SK-N-DZ (cell line): ENCODE measurements around the gene TTLL1.

Experiments used
- DNase-seq: peaks from one replicate; pipeline ENCODE4 v3.0.0-alpha.2; 2015; ENCODE audit warnings: low spot score

TTLL1 gene

GRCh38 chr22:42994276-42994916, 94.8 kb downstream of the TTLL1 start:
- DNase-seq, result no peak

- no peak for DNase-seq
Measured at GRCh38 chr22:42993651-42994275, 95.4 kb downstream of the TTLL1 start.

GRCh38 chr22:42992886-42993479, 96.2 kb downstream of the TTLL1 start:
- DNase-seq, result no peak

GRCh38 chr22:42992092-42992491, 97.1 kb downstream of the TTLL1 start:
- DNase-seq, result no peak

GRCh38 chr22:42991010-42991651, 98.1 kb downstream of the TTLL1 start:
- no peak for DNase-seq

DNA sequence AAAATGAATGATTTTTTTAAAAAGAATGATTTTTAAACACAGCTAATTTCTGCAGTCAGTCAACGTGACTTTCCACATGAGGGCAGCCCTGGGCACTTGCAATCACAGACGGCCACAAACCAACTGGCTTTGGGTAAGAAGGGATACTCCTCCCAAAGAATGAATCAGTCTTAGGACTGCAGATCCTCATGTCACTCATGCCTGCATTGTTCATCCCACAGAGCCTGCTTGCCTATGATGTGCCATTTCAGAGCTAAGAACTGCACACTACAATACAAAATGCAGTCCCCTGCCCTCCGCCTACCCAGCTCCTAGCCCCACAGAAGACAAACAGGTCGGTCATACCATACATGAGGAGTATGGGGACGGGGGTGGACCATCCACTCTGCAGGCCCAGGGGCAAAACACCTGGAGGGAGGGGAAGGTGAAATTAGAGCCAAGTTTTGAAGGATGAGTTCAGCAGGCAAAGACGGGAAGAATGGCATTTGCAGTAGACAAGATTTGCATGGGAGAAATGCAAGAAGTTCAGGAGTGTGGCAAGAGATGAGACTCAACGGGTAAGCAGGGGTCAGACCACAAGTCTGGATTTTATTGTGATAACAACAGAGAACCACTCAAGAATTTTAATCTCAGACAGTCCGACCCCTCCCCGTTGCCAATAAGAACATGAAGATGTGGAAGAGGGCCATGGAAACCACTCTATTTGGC, 98.9 kb downstream of the TTLL1 start:
- DNase-seq, result no peak
